ENCODE results near the gene NLN. TPM values are rescaled to one million over a fixed set of nuclear protein-coding genes. Genes with fewer than 3 reads are reported as not detected.
A peak's percentile ranks its signal among the peaks of the same experiment; 100 is the strongest.

Gene NLN
- total and polyA plus RNA-seq, 2 of the 4 experiments (the other 2 are of a cell fraction), result 19.1 to 37.1 TPM

- in situ Hi-C loops (cut with MboI; ENCODE audit: low sequenced_read_pairs) (no loop called here), intact Hi-C loops (cut with micrococcal nuclease) (no loop called here), dilution Hi-C loops (cut with HindIII; ENCODE audit: low sequenced_read_pairs, unreplicated experiment) (no loop called here)
- Histone ChIP-seq H3K18ac (ENCODE audit: low read depth, low read length) (no peak overlapping the region), H2AFZ (replicated peaks; ENCODE audit: low read length, poor library complexity) (no peak overlapping the region), H3K14ac (replicated peaks; ENCODE audit: low read depth, low read length) (no peak overlapping the region), H3K9me3 (ENCODE audit: control insufficient read depth, insufficient read depth, low read length) (no peaks in the 10 kb centered on the region), H2BK5ac (ENCODE audit: low read depth, low read length, poor library complexity, severe bottlenecking) (no peak overlapping the region), H2BK120ac (ENCODE audit: low read depth, low read length) (no peak overlapping the region), H3K79me1 (ENCODE audit: low read depth in 1 of 2, low read length in 2 of 2) (no peaks in the 10 kb centered on the region; a peak in 1 of 4 replicates), H3K4ac (ENCODE audit: low read depth, low read length) (no peak overlapping the region), H3K27ac (ENCODE audit: insufficient read depth, low read length) (no peak overlapping the region), H2AK5ac (ENCODE audit: low read depth, low read length) (no peak overlapping the region), H3K4me1 (ENCODE audit: control insufficient read depth, insufficient read depth, low read length) (peaks cover 10% of the 10 kb centered on the region), H4K91ac (ENCODE audit: insufficient read depth, low read depth, low read length) (no peak overlapping the region), H4K5ac (ENCODE audit: low read depth, low read length) (no peak overlapping the region), H2BK20ac (ENCODE audit: low read depth, low read length) (no peak overlapping the region), H3K9ac (ENCODE audit: low read depth, low read length) (no peak overlapping the region), H3K9me1 (ENCODE audit: insufficient read depth, low read length) (peaks cover 3% of the 10 kb centered on the region; the same call in 1 of the 2 replicates), H3K23ac (ENCODE audit: low read depth, low read length) (no peak overlapping the region), H3K4me3 (ENCODE audit: insufficient read depth, low read depth, low read length) (no peak overlapping the region), H3K4me2 (ENCODE audit: low read depth, low read length) (no peak overlapping the region), H4K20me1 (ENCODE audit: insufficient read depth, low read length) (no peaks in the 10 kb centered on the region), H3K56ac (ENCODE audit: extremely low read depth, insufficient read depth, low read length) (no peak overlapping the region), H4K8ac (ENCODE audit: low read depth in 2 of 2, low read length in 2 of 2) (no peak overlapping the region), H3K36me3 (ENCODE audit: control insufficient read depth, insufficient read depth, low read length) (no peaks in the 10 kb centered on the region), H2BK15ac (ENCODE audit: low read depth, low read length) (0 out of 3 replicates have a peak overlapping the region, but pooled peaks have one; percentile 3), H3K27me3 (ENCODE audit: control insufficient read depth, insufficient read depth, low read length) (no peaks in the 10 kb centered on the region), H2AK9ac (replicated peaks; ENCODE audit: low read depth, low read length, poor library complexity) (no peak overlapping the region)
- no TSS peak for BruUV-seq (replicated peaks)
- DNase-seq (no peak), ATAC-seq (ENCODE audit: low read depth) (no peak)
- no peak for TF ChIP-seq RCOR1 (IDR thresholded peaks at IDR 0.05; ENCODE audit: insufficient replicate concordance, low read length)
- TF ChIP-seq FOS (IDR thresholded peaks at IDR 0.05; ENCODE audit: low read depth, low read length), result no peak
- TF ChIP-seq MXI1 (IDR thresholded peaks at IDR 0.05; ENCODE audit: borderline replicate concordance, low read depth, low read length), result no peak
- no peak for TF ChIP-seq BHLHE40 (IDR thresholded peaks at IDR 0.05; ENCODE audit: low read depth, low read length)
- no peak for TF ChIP-seq RFX5 (IDR thresholded peaks at IDR 0.05; ENCODE audit: low read depth, low read length)
- TF ChIP-seq CEBPB (IDR thresholded peaks at IDR 0.05; ENCODE audit: low read depth, low read length), result no peak
- TF ChIP-seq RAD21 (IDR thresholded peaks at IDR 0.05; ENCODE audit: low read length), result no peak
- TF ChIP-seq NFE2L2 (IDR thresholded peaks at IDR 0.05; ENCODE audit: low read depth, low read length), result no peak
- no peak for TF ChIP-seq CHD1 (IDR thresholded peaks at IDR 0.05; ENCODE audit: low read depth, low read length)
- TF ChIP-seq CTCF (conservative IDR thresholded peaks at IDR 0.05; ENCODE audit: low read depth, low read length), result no peak
- TF ChIP-seq MAFK (IDR thresholded peaks at IDR 0.05; ENCODE audit: low read depth, low read length), result no peak
- TF ChIP-seq USF2 (IDR thresholded peaks at IDR 0.05; ENCODE audit: low read depth, low read length), result no peak
- no peak for TF ChIP-seq ELK1 (IDR thresholded peaks at IDR 0.05; ENCODE audit: borderline replicate concordance, low read depth, low read length)
- TF ChIP-seq POLR2A (IDR thresholded peaks at IDR 0.05; ENCODE audit: low read depth, low read length), result no peak
- TF ChIP-seq MAZ (IDR thresholded peaks at IDR 0.05; ENCODE audit: borderline replicate concordance, low read depth, low read length), result no peak
- TF ChIP-seq SMC3 (IDR thresholded peaks at IDR 0.05; ENCODE audit: low read depth, low read length), result no peak
- WGBS, 2 experiments (ENCODE audit: extremely low coverage in 2 of 2, insufficient read length in 1 of 2), result no CpG with 5 or more reads among the region's 1 CpG
- ChIA-PET CTCF (no interaction called here), POLR2A (ENCODE audit: unreplicated experiment) (no interaction called here)
These were observed 112.3 kb downstream of the NLN start for GRCh38 chr5:65834306-65834705.
